CD14-positive monocyte (primary cell): ENCODE results near the gene PAAF1. TPM values are rescaled to one million over a fixed set of nuclear protein-coding genes. Genes with fewer than 3 reads are reported as not detected.

Experiments used
- DNase-seq, 3 donors: peaks; one replicate each; pipeline ENCODE4 v3.0.0-alpha.2; 2011 to 2022
- H2AFZ ChIP-seq: 2 replicates; pipeline ENCODE4 v1.6.0; 2012; ENCODE audit warnings: mild to moderate bottlenecking, low read depth, low read length, inconsistent platforms; ENCODE audit not compliant: insufficient read depth, poor library complexity, severe bottlenecking
- H3K27ac ChIP-seq, 2 donors: 1 replicate in 1 of 2; 2 replicates in 1 of 2; pipeline ENCODE4 v1.5.1; 2012 to 2013; ENCODE audit warnings: low read length in 2 of 2, control low read depth in 1 of 2, inconsistent platforms in 1 of 2, low read depth in 1 of 2, mild to moderate bottlenecking in 1 of 2
- H3K27me3 ChIP-seq, 2 donors: one replicate each; pipeline versions ENCODE4 v1.6.0 to v1.6.1; 2011 to 2013; ENCODE audit warnings: low read length in 2 of 2; ENCODE audit not compliant: control insufficient read depth in 2 of 2, insufficient read depth in 2 of 2
- H3K36me3 ChIP-seq, 2 donors: replicated peaks in 1 of 2; 1 replicate in 1 of 2; 2 replicates in 1 of 2; pipeline versions ENCODE4 v1.5.1 to v1.6.1; 2012 to 2013; ENCODE audit warnings: low read length in 2 of 2, control low read depth in 1 of 2, inconsistent platforms in 1 of 2, mild to moderate bottlenecking in 1 of 2; ENCODE audit not compliant: insufficient read depth in 2 of 2, control insufficient read depth in 1 of 2
- H3K4me1 ChIP-seq, 2 donors: 1 replicate in 1 of 2; 2 replicates in 1 of 2; pipeline versions ENCODE4 v1.5.1 to v1.6.1; 2012 to 2013; ENCODE audit warnings: low read length in 2 of 2, control low read depth in 1 of 2, inconsistent platforms in 1 of 2, mild to moderate bottlenecking in 1 of 2, moderate library complexity in 1 of 2; ENCODE audit not compliant: insufficient read depth in 2 of 2, control insufficient read depth in 1 of 2
- H3K4me2 ChIP-seq: replicated peaks from 2 replicates; pipeline ENCODE3; 2012; ENCODE audit warnings: low read length, moderate library complexity, mild to moderate bottlenecking; ENCODE audit not compliant: poor library complexity, severe bottlenecking; ENCODE audit errors: extremely low read depth
- H3K4me3 ChIP-seq, 3 experiments: fragments of 200-600 bp in 1 of 3; sonication (generic) in 1 of 3; replicated peaks in 1 of 3; 1 replicate in 2 of 3; 2 replicates in 1 of 3; pipeline ENCODE4 v1.5.1; 2011 to 2013; ENCODE audit warnings: low read length in 3 of 3, mild to moderate bottlenecking in 3 of 3, control low read depth in 2 of 3, low read depth in 2 of 3, inconsistent platforms in 1 of 3, moderate library complexity in 1 of 3
- H3K79me2 ChIP-seq: 2 replicates; pipeline ENCODE4 v1.6.0; 2012; ENCODE audit warnings: mild to moderate bottlenecking, control low read depth, inconsistent platforms, low read length, moderate library complexity; ENCODE audit not compliant: insufficient read depth
- H3K9ac ChIP-seq: 2 replicates; pipeline ENCODE4 v1.6.0; 2017; ENCODE audit warnings: low read length, mild to moderate bottlenecking; ENCODE audit not compliant: insufficient read depth, poor library complexity, severe bottlenecking
- H3K9me3 ChIP-seq, 2 donors: replicated peaks in 1 of 2; 1 replicate in 1 of 2; 2 replicates in 1 of 2; pipeline versions ENCODE4 v1.5.1 to v1.6.1; 2012 to 2013; ENCODE audit warnings: low read length in 2 of 2, control low read depth in 1 of 2; ENCODE audit not compliant: control insufficient read depth in 1 of 2, insufficient read depth in 1 of 2
- H4K20me1 ChIP-seq: 2 replicates; pipeline ENCODE4 v1.6.0; 2012; ENCODE audit warnings: mild to moderate bottlenecking, low read length, control low read depth, moderate library complexity; ENCODE audit not compliant: insufficient read depth
- H3K27ac Mint-ChIP-seq, 7 donors: one replicate each; pipeline ENCODE4 v1.8.0; 2020; ENCODE audit warnings: mild to moderate bottlenecking in 7 of 7, mixed read lengths in 7 of 7, moderate library complexity in 6 of 7, inconsistent platforms in 2 of 7
- H3K27me3 Mint-ChIP-seq, 3 donors: one replicate each; pipeline ENCODE4 v1.8.0; 2021 to 2022; ENCODE audit warnings: low read depth in 3 of 3, mild to moderate bottlenecking in 3 of 3, mixed read lengths in 3 of 3, moderate library complexity in 3 of 3, inconsistent platforms in 1 of 3
- H3K36me3 Mint-ChIP-seq, 2 donors: one replicate each; pipeline ENCODE4 v1.8.0; 2020; ENCODE audit warnings: mixed read lengths in 2 of 2, inconsistent platforms in 1 of 2, mild to moderate bottlenecking in 1 of 2
- H3K4me1 Mint-ChIP-seq: one replicate; pipeline ENCODE4 v1.8.0; 2020; ENCODE audit warnings: mild to moderate bottlenecking, mixed read lengths
- H3K4me3 Mint-ChIP-seq, 2 donors: one replicate each; pipeline ENCODE4 v1.8.0; 2020; ENCODE audit warnings: mild to moderate bottlenecking in 2 of 2, mixed read lengths in 2 of 2, moderate library complexity in 1 of 2
- H3K9me3 Mint-ChIP-seq, 7 donors: one replicate each; pipeline ENCODE4 v1.8.0; 2020 to 2022; ENCODE audit warnings: mixed read lengths in 7 of 7, mild to moderate bottlenecking in 6 of 7, moderate library complexity in 6 of 7, inconsistent platforms in 2 of 7
- CTCF ChIP-seq: fragments of 200-600 bp; IDR thresholded peaks from one replicate; pipeline ENCODE4 v1.8.0; 2022; ENCODE audit warnings: antibody characterized with exemption, mild to moderate bottlenecking
- WGBS: methylation state at CpG from one replicate; pipeline ENCODE4 v1.1.5; 2013; ENCODE audit warnings: missing lambda C conversion rate; ENCODE audit not compliant: insufficient coverage; 5-methylcytosine and 5-hydroxymethylcytosine counted together
- intact Hi-C, 2 donors: fragments of 100-400 bp; cut with micrococcal nuclease; formaldehyde crosslinking; loops; one replicate each; pipeline versions ENCODE4 v1.15.0 to v1.15.1; 2023
- polyA plus RNA-seq, 3 donors: library from polyadenylated mRNA; depleted of rRNA in 1 of 3; unstranded in 2 of 3; stranded (reverse) in 1 of 3; fragments of 300-500 nt in 2 of 3; fragments of >200 nt in 1 of 3; fragmentation: Illumina TruSeq in 2 of 3; gene quantifications; 1 replicate in 2 of 3; 2 replicates in 1 of 3; pipeline ENCODE4 v1.2.3, GENCODE V29; 2012 to 2021

PAAF1 gene
- polyA plus RNA-seq, 3 donors = 12.0 to 13.7 (median 12.9) TPM

DNA sequence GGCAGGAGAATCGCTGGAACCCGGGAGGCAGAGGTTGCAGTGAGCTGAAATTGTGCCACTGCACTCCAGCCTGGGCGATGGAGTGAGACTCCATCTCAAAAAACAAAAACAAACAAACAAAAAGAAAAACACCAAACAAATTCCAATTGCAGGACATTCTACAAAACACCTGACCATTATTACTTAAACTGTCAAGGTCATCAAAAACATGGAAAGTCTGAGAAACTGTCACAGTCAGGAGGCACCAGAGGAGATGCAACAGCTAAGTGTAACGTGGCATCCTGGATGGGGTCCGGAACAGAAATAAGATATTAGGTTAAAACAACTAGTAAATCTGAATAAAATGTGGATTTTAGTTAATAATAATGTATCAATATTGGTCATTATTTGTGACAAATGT lies 73.1 kb downstream of the PAAF1 start:
- no peak for TF ChIP-seq CTCF
- no peak overlapping the region for H3K4me3 ChIP-seq
- no peaks in the 10 kb centered on the region for H3K36me3 ChIP-seq
- Mint-ChIP-seq H3K27ac (no peak overlapping the region), H3K4me1 (peaks cover 8% of the 10 kb centered on the region), H3K9me3 (peaks cover 0 to 11% (median 5%) of the 10 kb centered on the region in 7 donors), H3K4me3 (no peak overlapping the region), H3K27me3 (peaks cover 0 to 3% (median 1%) of the 10 kb centered on the region in 3 donors), H3K36me3 (no peaks in the 10 kb centered on the region)
- peaks cover 0 to 3% of the 10 kb centered on the region in 2 donors for H3K9me3 ChIP-seq
- peaks cover 4% of the 10 kb centered on the region in 2 donors for H3K4me1 ChIP-seq
- H4K20me1 ChIP-seq = no peaks in the 10 kb centered on the region
- H3K4me2 ChIP-seq = no peak overlapping the region
- H3K27me3 ChIP-seq = no peaks in the 10 kb centered on the region
- intact Hi-C loops = no loop called here
- no peaks in the 10 kb centered on the region for H3K79me2 ChIP-seq
- H3K9ac ChIP-seq = no peak overlapping the region
- no peak overlapping the region for H3K27ac ChIP-seq
- WGBS = 100% methylated on average over 2 of the region's 5 CpGs
- DNase-seq = no peak
- no peak overlapping the region for H2AFZ ChIP-seq

GRCh38 chr11:73950869-73951710 lies 74.3 kb downstream of the PAAF1 start, which contains the start of gene DNAJB13:
Gene DNAJB13 (plus strand): TSS chr11:73951026. CDS start chr11:73951070, 44 bp downstream.
- TF ChIP-seq CTCF = no peak
- Histone ChIP-seq H3K4me3 (no peak within 1 kb of the TSS), H3K4me1 (no peaks in the 10 kb centered on the region), H3K9me3 (peaks cover 0 to 3% of the 10 kb centered on the region in 2 donors), H3K9ac (no peak within 1 kb of the TSS), H3K27ac (no peak within 1 kb of the TSS), H2AFZ (no peak within 1 kb of the TSS), H4K20me1 (no peaks in the 10 kb centered on the region), H3K36me3 (no peaks in the 10 kb centered on the region), H3K27me3 (no peaks in the 10 kb centered on the region), H3K4me2 (no peak within 1 kb of the TSS), H3K79me2 (no peaks in the 10 kb centered on the region)
- peaks cover 0 to 11% (median 5%) of the 10 kb centered on the region in 7 donors for H3K9me3 Mint-ChIP-seq
- 82% methylated on average over 3 of the region's 12 CpGs for WGBS
- peaks cover 1 to 3% (median 2%) of the 10 kb centered on the region in 3 donors for H3K27me3 Mint-ChIP-seq
- no peaks in the 10 kb centered on the region for H3K36me3 Mint-ChIP-seq
- no peak within 1 kb of the TSS for H3K4me3 Mint-ChIP-seq
- peak within 1 kb of the TSS in 2 of 7 donors; percentile 2 to 49 for H3K27ac Mint-ChIP-seq
- intact Hi-C loops = no loop called here
- no peaks in the 10 kb centered on the region for H3K4me1 Mint-ChIP-seq
- DNase-seq = peak in 2 of 3 donors; percentile 40 to 44
